Fibroblast of gingiva (primary cell): Measurements from ENCODE around the gene LRMDA.

Experiments used
- DNase-seq: peaks from one replicate; pipeline ENCODE4 v3.0.0-alpha.2; 2011; ENCODE audit warnings: low read depth

The LRMDA gene

GRCh38 chr10:75402486-75403143 lies 28.8 kb upstream of the LRMDA start:
- DNase-seq = peak; percentile 6

- peak; percentile 8 for DNase-seq
These were observed 28.1 kb upstream of the LRMDA start for GRCh38 chr10:75403144-75403938.

GRCh38 chr10:75403939-75404814 lies 27.2 kb upstream of the LRMDA start:
- DNase-seq = no peak

GRCh38 chr10:75404815-75405597 lies 26.4 kb upstream of the LRMDA start:
- DNase-seq = peak; percentile 5

GRCh38 chr10:75405598-75406461 lies 25.6 kb upstream of the LRMDA start:
- DNase-seq = no peak

- DNase-seq = no peak
These were observed 24.8 kb upstream of the LRMDA start for GRCh38 chr10:75406462-75407223.

GRCh38 chr10:75407224-75407712 lies 24.2 kb upstream of the LRMDA start:
- no peak for DNase-seq

GRCh38 chr10:75407713-75408508 lies 23.5 kb upstream of the LRMDA start:
- peak; percentile 41 for DNase-seq

GRCh38 chr10:75408509-75408875 lies 22.9 kb upstream of the LRMDA start:
- no peak for DNase-seq

- peak; percentile 59 for DNase-seq
These were observed 22.2 kb upstream of the LRMDA start for GRCh38 chr10:75408911-75409885.

GRCh38 chr10:75410132-75411005 lies 21.1 kb upstream of the LRMDA start:
- no peak for DNase-seq

- no peak for DNase-seq
These were observed 16.9 kb upstream of the LRMDA start for GRCh38 chr10:75414527-75414926.

- no peak for DNase-seq
These were observed 13.9 kb upstream of the LRMDA start for GRCh38 chr10:75417522-75417927.

GRCh38 chr10:75418293-75418692 lies 13.1 kb upstream of the LRMDA start:
- DNase-seq = no peak

- no peak for DNase-seq
These were observed 12.7 kb upstream of the LRMDA start for GRCh38 chr10:75418712-75419111.

GRCh38 chr10:75422913-75423312 lies 8.5 kb upstream of the LRMDA start:
- DNase-seq = no peak

GRCh38 chr10:75424571-75424970 lies 6.9 kb upstream of the LRMDA start:
- DNase-seq = no peak
